OCI-M2 (cell line): ENCODE results near the gene PDK4.
"Not testable (repeated sequence)": the region's sequence is repeated elsewhere in the genome, so short reads cannot be mapped to it uniquely, and the experiment has no call there.

ENCODE experiments used
- DNase-seq: peaks from one replicate; lab custom pipeline; 2025; ENCODE audit not compliant: unreplicated experiment; lab: John Stamatoyannopoulos, UW

PDK4 gene

GRCh38 chr7:95605275-95605674 lies 9.0 kb upstream of the PDK4 start:
- no peak for DNase-seq

DNA sequence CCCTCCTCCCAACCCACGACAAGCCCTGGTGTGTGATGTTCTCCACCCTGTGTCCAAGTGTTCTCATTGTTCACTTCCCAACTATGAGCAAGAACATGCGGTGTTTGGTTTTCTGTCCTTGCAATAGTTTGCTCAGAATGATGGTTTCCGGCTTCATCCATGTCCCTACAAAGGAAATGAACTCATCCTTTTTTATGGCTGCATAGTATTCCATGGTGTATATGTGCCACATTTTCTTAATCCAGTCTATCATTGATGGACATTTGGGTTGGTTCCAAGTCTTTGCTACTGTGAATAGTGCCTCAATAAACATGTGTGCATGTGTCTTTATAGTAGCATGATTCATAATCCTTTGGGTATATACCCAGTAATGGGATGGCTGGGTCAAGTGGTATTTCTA lies 8.5 kb upstream of the PDK4 start:
- not testable (repeated sequence) for DNase-seq

DNA sequence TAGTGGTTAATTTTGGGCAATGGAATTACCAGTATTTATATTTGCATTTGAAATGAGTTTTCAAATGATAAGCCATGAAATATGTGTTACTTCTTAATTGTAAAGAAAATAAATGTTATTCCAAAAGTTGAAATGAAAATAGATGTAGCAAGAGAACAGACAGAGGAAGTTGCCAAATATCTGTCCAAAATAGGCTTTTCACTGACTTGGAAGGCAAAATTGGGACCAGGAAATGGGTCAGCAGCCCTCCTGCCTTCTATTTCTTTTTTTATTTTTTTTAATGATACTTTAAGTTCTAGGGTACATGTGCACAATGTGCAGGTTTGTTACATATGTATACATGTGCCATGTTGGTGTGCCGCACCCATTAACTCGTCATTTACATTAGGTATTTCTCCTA lies 8.1 kb upstream of the PDK4 start:
- DNase-seq, result not testable (repeated sequence)

- no peak for DNase-seq
Measured at GRCh38 chr7:95602421-95602820, 6.1 kb upstream of the PDK4 start.

- no peak for DNase-seq
Measured at GRCh38 chr7:95601316-95601715, 5.0 kb upstream of the PDK4 start.

GRCh38 chr7:95599069-95599468 lies 2.8 kb upstream of the PDK4 start:
- DNase-seq, result no peak

- no peak for DNase-seq
Measured at GRCh38 chr7:95598511-95598910, 2.2 kb upstream of the PDK4 start.

GRCh38 chr7:95595746-95596197 lies 544 bp downstream of the PDK4 start:
- no peak for DNase-seq

DNA sequence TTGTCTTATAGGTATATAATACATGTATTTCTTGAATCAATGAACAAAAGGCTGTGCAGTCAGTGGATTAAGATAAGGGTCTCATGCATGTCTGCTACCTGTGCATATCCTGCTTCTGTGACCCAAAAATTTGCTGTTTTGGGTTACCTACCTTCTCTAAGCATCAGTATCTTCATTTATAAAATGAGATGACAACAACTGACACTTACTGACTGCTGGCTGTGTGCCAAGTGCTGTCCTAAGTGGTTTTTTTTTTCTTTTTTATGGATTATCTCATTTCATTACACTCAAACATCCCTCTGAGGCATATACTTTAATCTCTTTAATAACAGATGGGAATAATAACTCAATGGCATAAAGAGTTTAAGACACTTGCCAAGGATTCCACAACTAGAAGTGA lies 2.1 kb downstream of the PDK4 start:
- no peak for DNase-seq

- no peak for DNase-seq
Measured at GRCh38 chr7:95593343-95593742, 3.0 kb downstream of the PDK4 start.

- DNase-seq, result no peak
Measured at GRCh38 chr7:95592570-95592969, 3.7 kb downstream of the PDK4 start.

GRCh38 chr7:95590387-95591248 lies 5.7 kb downstream of the PDK4 start:
- no peak for DNase-seq

GRCh38 chr7:95589766-95590165 lies 6.5 kb downstream of the PDK4 start:
- DNase-seq, result no peak

- DNase-seq, result no peak
Measured at GRCh38 chr7:95589031-95589430, 7.3 kb downstream of the PDK4 start.

- DNase-seq, result no peak
Measured at GRCh38 chr7:95586951-95587301, 9.4 kb downstream of the PDK4 start.

DNA sequence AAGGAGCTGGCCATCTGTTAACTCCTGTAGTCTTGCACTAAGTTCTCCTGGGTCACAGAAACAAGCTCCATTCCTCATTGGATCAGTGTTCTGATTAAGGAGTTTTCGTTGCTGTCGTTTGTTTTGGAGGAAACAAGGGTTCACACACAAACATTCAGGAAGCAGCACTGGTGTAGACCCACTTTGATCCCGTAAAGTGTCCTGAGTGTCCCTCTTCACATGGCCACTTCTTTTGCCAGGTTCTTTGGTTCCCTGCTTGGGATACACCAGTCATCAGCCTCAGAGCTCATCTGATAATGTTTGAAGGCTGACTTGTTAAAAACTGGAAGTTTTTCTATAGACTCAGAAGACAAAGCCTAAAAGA lies 10.9 kb downstream of the PDK4 start:
- DNase-seq, result no peak

DNA sequence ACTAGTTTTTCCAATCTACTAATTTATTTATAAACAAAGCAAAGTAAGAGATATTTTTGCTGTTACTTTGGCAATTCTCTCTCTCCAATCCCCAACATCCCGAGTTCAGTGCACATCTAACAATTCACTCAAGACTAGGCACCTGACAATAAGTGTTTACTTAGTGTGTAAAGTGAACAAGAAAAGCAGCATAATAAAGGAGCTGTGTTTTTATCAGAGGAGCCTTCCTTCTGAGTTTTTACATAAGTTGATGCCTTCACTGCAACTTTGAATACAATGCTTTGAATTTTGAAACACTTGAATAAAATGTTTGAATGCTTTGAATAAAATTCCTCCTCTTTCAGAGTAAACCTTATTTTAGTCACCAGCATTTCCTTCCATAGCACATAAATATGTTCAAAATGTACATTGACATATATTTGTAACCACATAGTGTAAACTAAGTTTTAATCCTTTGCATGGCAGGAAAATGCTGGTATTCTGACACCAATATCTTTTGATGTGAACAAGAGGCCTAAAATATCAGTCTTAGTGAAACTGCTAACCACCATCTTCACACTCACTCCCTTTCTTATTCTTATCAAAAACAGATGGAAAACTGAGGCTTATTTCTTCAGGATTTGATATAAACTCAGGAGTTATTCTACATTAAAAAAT lies 11.4 kb downstream of the PDK4 start:
- DNase-seq, result no peak

- DNase-seq, result no peak
Measured at GRCh38 chr7:95583834-95584621, 12.3 kb downstream of the PDK4 start.

GRCh38 chr7:95582578-95583293 lies 13.6 kb downstream of the PDK4 start:
- no peak for DNase-seq

DNA sequence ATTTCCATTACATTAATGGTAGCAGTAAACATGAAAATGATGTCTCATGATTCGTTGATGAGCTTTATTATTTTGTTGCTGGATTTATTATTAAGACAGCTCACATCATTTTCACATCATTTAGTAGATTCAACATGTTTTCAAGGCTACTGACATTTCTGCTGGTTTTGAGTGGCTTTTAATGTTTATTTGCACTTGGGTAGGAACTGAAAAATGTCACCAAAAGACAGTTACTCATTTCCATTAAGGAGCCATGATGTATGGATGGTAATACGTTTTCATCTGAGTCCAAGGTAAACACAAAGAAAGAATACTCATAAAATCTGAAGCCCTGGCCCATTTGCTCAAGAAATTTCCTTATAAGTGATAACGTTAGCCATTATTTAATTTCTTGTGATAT lies 14.8 kb downstream of the PDK4 start:
- DNase-seq, result no peak

DNA sequence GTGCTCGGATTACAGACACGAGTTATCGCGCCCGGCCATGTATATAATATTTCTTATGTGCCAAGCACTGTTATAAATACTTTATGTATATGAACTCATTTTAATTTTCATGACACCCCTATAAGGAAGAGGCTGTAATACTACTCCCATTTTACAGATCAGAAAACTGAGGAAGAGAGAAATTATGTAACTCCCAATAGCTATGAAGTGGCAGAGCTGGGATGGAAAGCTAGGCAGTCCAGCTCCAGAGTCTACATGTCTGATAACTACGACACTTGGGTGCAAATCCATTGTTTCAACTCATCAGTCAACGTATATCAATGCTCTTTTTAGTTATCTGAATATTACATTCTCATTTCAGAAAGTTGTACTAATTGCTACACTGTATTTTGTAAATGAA lies 17.0 kb downstream of the PDK4 start:
- DNase-seq, result no peak
